Lower lobe of right lung (tissue), 2 donors: Measurements from ENCODE around the gene RFX5. TPM values are rescaled to one million over a fixed set of nuclear protein-coding genes. Genes with fewer than 3 reads are reported as not detected.

Source experiments
- ATAC-seq, 2 donors: fragments of 200-7000 bp; cut with Tn5 transposase; one replicate each; pipeline ENCODE4 v1.9.1; 2020 to 2022; ENCODE audit warnings: mild to moderate bottlenecking in 2 of 2, moderate library complexity in 2 of 2
- DNase-seq: peaks from one replicate; pipeline ENCODE4 v3.0.0-alpha.2; 2020
- H3K27ac ChIP-seq: fragments of 200-600 bp; one replicate; pipeline ENCODE4 v1.8.0; 2022
- H3K27me3 ChIP-seq: fragments of 200-600 bp; one replicate; pipeline ENCODE4 v1.8.0; 2022; ENCODE audit warnings: low read depth
- H3K36me3 ChIP-seq: fragments of 200-600 bp; one replicate; pipeline ENCODE4 v1.8.0; 2022; ENCODE audit warnings: mild to moderate bottlenecking
- H3K4me1 ChIP-seq: fragments of 200-600 bp; one replicate; pipeline ENCODE4 v1.8.0; 2022
- H3K4me3 ChIP-seq: fragments of 200-600 bp; one replicate; pipeline ENCODE4 v1.8.0; 2022; ENCODE audit warnings: mild to moderate bottlenecking
- H3K9me3 ChIP-seq: fragments of 200-600 bp; one replicate; pipeline ENCODE4 v1.8.0; 2022
- intact Hi-C: fragments of 100-400 bp; cut with DNase I; formaldehyde crosslinking; loops from one replicate; pipeline ENCODE4 v1.11.0; 2022
- total RNA-seq: library from RNA; stranded (reverse); fragmentation: NEBNext Ultra II Directional; extraction: Animal tissue kit (Norgen Biotek cat#: 25700); gene quantifications from one replicate; pipeline ENCODE4 v1.2.1, GENCODE V29; 2021
- TF ChIP-seq, protein P1 (sequence below): fragments of 200-600 bp; IDR thresholded peaks from one replicate; pipeline ENCODE4 v1.8.0; 2022; ENCODE audit warnings: antibody characterized with exemption, mild to moderate bottlenecking
- donor health status: DM: no; HTN: yes; CAD: no; lungs with severe emphysema.

RFX5 gene
- total RNA-seq, 1 donor from 2014 or later = 57.6 TPM

DNA sequence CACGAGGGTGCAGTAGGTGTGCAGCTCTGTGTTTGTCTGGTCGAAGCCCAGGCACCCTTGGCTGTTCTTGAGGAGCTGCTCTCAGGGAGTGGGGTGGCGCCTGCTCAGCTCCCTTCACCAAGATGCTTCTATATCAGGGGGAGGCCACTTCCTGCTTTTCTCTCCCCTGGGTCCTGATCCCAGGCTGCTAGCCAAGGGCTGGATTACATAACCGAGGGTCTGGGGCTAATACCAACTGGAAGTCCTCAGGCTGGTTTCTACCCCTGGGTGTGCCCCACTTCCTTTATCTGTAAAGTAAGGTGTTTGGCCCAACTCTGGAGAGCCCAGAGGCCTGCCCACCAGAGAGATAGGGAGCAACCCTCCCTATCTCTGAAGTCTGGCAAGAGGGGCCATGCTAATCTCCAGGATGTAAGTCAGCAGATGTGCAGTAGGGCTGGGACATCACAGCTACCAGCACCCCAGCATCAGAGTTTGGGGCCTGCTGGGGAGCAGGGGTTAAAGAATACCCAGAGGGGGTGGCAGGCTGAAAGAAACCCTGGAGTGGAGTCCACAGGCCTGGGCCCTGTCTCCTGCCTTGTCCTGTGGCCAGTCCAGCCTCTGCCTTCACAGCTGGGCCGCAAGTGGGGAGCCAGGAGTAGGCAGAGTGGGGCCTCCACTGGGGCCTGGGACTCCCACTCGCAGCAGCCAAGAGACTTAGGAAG lies 23.3 kb upstream of the RFX5 start:
- Histone ChIP-seq H3K4me1 (peaks cover 49% of the 10 kb centered on the region), H3K27ac (peak overlapping the region; percentile 76), H3K4me3 (peak overlapping the region; percentile 70), H3K36me3 (peaks cover 42% of the 10 kb centered on the region), H3K27me3 (no peaks in the 10 kb centered on the region), H3K9me3 (no peaks in the 10 kb centered on the region)
- intact Hi-C loops = no loop called here
- ATAC-seq (peak; percentile 31 to 48), DNase-seq (peak; percentile 69)
- TF ChIP-seq, protein P1, sequence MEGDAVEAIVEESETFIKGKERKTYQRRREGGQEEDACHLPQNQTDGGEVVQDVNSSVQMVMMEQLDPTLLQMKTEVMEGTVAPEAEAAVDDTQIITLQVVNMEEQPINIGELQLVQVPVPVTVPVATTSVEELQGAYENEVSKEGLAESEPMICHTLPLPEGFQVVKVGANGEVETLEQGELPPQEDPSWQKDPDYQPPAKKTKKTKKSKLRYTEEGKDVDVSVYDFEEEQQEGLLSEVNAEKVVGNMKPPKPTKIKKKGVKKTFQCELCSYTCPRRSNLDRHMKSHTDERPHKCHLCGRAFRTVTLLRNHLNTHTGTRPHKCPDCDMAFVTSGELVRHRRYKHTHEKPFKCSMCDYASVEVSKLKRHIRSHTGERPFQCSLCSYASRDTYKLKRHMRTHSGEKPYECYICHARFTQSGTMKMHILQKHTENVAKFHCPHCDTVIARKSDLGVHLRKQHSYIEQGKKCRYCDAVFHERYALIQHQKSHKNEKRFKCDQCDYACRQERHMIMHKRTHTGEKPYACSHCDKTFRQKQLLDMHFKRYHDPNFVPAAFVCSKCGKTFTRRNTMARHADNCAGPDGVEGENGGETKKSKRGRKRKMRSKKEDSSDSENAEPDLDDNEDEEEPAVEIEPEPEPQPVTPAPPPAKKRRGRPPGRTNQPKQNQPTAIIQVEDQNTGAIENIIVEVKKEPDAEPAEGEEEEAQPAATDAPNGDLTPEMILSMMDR = no peak

DNA sequence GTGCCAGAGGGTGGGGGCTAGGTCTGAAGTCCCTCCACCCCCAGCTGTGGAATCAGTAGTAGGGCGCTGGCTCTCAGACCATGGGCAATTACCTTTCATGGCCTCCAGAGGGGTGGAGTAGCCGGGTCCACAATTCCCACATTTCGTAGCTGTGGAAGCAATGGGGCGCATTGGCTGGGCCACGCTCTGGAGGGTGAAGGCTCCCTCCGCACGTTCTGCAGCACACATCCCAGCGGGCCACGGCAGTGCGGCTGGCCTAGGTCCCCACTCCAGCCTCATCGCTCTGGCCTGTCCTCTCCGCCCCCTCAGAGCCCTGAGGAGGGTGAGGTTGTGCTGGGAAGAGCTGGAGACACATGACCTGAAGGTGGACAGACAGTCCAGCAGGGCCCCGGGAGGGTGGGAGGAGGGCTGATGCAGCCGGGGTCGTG lies 22.6 kb upstream of the RFX5 start:
- intact Hi-C loops = no loop called here
- peak overlapping the region; percentile 70 for H3K4me3 ChIP-seq
- H3K4me1 ChIP-seq = peaks cover 49% of the 10 kb centered on the region
- H3K9me3 ChIP-seq = no peaks in the 10 kb centered on the region
- H3K27ac ChIP-seq = peak overlapping the region; percentile 76
- H3K36me3 ChIP-seq = peaks cover 49% of the 10 kb centered on the region
- no peaks in the 10 kb centered on the region for H3K27me3 ChIP-seq
- DNase-seq (no peak), ATAC-seq (no peak)
- TF ChIP-seq, protein P1 = no peak

DNA sequence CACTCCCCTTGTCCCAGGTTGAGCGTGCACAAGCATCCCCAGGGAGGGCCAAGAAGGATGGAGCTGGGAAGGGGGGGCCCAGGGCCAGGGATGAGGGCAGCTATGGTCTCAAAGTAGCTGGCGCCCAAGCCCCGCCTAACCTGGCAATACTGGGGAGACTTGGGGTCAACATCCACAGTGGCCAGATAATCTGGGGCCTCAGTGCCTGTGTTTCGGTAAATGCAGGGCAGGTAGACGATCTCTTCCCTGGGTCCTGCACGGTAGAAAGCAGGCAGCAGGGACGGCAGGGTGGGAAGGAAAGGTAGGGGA lies 22.2 kb upstream of the RFX5 start:
- H3K27me3 ChIP-seq = no peaks in the 10 kb centered on the region
- peaks cover 53% of the 10 kb centered on the region for H3K36me3 ChIP-seq
- peak overlapping the region; percentile 76 for H3K27ac ChIP-seq
- intact Hi-C loops = no loop called here
- peak overlapping the region; percentile 70 for H3K4me3 ChIP-seq
- DNase-seq (no peak), ATAC-seq (no peak)
- peaks cover 49% of the 10 kb centered on the region for H3K4me1 ChIP-seq
- H3K9me3 ChIP-seq = no peaks in the 10 kb centered on the region
- TF ChIP-seq, protein P1 = no peak

DNA sequence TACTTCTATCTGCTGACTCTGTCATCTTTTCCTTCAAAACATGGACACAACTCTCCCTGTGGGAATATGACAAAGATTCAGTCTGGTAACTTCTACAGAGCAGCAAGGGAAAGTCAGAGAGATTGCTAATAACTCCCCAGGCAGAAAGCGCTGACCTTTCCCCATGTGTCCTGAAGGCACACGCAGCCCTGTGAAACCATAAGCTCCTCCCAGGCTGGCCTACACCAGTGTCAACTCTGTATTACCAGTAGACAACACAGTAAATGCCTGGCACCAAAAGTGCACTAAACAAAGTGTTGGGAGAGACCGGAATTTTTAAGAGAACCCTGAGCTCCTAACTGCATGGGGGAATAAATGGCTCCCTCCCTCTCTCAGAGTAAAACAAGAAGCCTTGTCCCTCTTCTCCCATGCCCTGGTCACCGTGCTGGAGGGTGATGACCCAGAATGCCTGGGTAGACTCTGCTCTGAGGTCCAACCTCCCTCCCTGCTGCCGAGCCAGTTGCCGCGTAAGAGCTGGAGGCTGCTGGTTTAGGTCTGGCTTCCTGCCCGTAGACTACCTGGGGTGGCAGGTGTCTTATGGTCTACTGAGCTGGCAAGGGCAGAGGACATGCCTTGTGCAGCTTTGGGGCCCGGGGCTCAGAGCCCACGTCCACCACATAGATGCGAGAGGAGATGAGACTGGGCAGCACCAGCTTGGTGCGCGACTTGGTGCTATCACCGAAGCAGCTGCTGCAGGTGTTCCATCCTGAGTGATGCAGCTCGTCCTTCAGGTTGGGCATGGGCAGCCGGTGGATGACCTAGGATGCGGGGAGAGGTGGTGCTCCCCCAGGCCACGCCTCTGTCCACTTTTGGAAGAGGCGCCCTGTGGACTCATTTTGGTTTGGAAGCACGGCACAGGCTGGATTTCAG lies 21.6 kb upstream of the RFX5 start:
- H3K4me3 ChIP-seq = no peak overlapping the region
- TF ChIP-seq, protein P1 = no peak
- peaks cover 49% of the 10 kb centered on the region for H3K4me1 ChIP-seq
- ATAC-seq = no peak
- H3K27ac ChIP-seq = no peak overlapping the region
- peak; percentile 32 for DNase-seq
- intact Hi-C loops = no loop called here
- no peaks in the 10 kb centered on the region for H3K27me3 ChIP-seq
- peaks cover 59% of the 10 kb centered on the region for H3K36me3 ChIP-seq
- no peaks in the 10 kb centered on the region for H3K9me3 ChIP-seq

DNA sequence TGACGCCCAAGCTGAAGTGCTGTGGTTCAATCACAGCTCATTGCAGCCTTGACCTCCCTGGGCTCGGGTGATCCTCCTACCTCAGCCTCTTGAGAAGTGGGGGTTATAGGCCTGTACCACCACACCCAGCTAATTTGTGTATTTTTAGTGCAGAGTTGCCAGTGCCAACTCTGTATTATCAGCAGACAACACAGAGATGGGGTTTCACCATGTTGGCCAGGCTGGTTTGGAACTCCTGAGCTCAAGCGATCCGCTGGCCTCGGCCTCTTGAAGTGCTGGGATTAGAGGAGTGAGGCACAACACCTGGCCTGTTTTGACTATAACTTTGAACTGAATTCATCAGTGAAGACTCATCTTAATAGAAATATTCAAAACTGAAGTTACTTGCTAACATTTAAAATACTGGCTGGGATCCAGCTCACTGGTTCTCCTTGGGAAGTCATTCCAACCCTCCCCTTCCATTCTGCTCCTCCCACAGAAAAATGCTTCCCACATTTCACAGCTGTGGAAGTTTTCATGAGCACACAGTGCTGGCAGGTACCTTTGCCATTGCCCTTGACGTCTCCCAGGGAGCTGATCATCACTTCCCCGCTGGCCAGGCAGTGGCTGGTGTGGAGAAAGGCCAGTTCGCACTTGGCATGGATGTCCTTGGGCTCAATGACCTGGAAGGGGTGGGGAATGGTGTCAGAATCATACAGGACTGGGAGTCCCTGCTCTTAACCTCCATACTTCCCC lies 20.8 kb upstream of the RFX5 start:
- intact Hi-C loops = no loop called here
- ATAC-seq (no peak), DNase-seq (peak; percentile 18)
- peaks cover 67% of the 10 kb centered on the region for H3K36me3 ChIP-seq
- TF ChIP-seq, protein P1 = no peak
- no peaks in the 10 kb centered on the region for H3K27me3 ChIP-seq
- peaks cover 1% of the 10 kb centered on the region for H3K9me3 ChIP-seq
- H3K4me1 ChIP-seq = peaks cover 46% of the 10 kb centered on the region
- no peak overlapping the region for H3K27ac ChIP-seq
- no peak overlapping the region for H3K4me3 ChIP-seq
